Transverse colon (tissue), 4 donors: Measurements from ENCODE around the gene CS. TPM values are rescaled to one million over a fixed set of nuclear protein-coding genes. Genes with fewer than 3 reads are reported as not detected.
A peak's percentile ranks its signal among the peaks of the same experiment; 100 is the strongest.

Experiments used
- DNase-seq: peaks from one replicate; pipeline ENCODE4 v3.0.0-alpha.2; 2019
- H3K27ac ChIP-seq, 4 donors: fragments of 200-600 bp; sonication (generic); 2 replicates each; pipeline ENCODE4 v1.5.1; 2016 to 2018; ENCODE audit warnings: inconsistent platforms in 4 of 4
- H3K27me3 ChIP-seq: fragments of 200-600 bp; sonication (generic); 2 replicates; pipeline ENCODE4 v1.5.1; 2017; ENCODE audit warnings: inconsistent platforms
- H3K36me3 ChIP-seq, 4 donors: fragments of 200-600 bp; sonication (generic); 2 replicates each; pipeline ENCODE4 v1.5.1; 2017 to 2019; ENCODE audit warnings: inconsistent platforms in 4 of 4
- H3K4me1 ChIP-seq, 4 donors: fragments of 200-600 bp; sonication (generic); 2 replicates each; pipeline ENCODE4 v1.5.1; 2017 to 2020; ENCODE audit warnings: inconsistent platforms in 4 of 4
- H3K4me3 ChIP-seq, 4 donors: fragments of 200-600 bp; sonication (generic); 1 replicate in 1 of 4; 2 replicates in 3 of 4; pipeline versions ENCODE4 v1.5.1 to v1.6.1; 2017 to 2019; ENCODE audit warnings: inconsistent platforms in 4 of 4
- H3K9me3 ChIP-seq, 2 donors: fragments of 200-600 bp; sonication (generic); 2 replicates each; pipeline ENCODE4 v1.5.1; 2017 to 2019; ENCODE audit warnings: inconsistent platforms in 2 of 2
- CTCF ChIP-seq, 5 experiments: fragments of 200-600 bp in 3 of 5; fragments of 450-650 bp in 2 of 5; sonication (generic) in 3 of 5; IDR thresholded peaks; 1 replicate in 2 of 5; 2 replicates in 3 of 5; pipeline ENCODE4 v1.5.1; 2016 to 2017; ENCODE audit warnings: antibody characterized with exemption in 5 of 5, inconsistent platforms in 3 of 5, mild to moderate bottlenecking in 2 of 5, moderate library complexity in 1 of 5
- EP300 ChIP-seq: sonication (generic); formaldehyde crosslinking; IDR thresholded peaks from one replicate; pipeline ENCODE4 v1.6.1; 2017; ENCODE audit warnings: antibody characterized with exemption, low read depth
- POLR2A ChIP-seq: fragments of 450-650 bp; IDR thresholded peaks from one replicate; pipeline ENCODE4 v1.6.1; 2016; ENCODE audit warnings: antibody characterized with exemption, mild to moderate bottlenecking, moderate library complexity
- POLR2AphosphoS5 ChIP-seq, 3 donors: sonication (generic); formaldehyde crosslinking; IDR thresholded peaks; one replicate each; pipeline ENCODE4 v1.6.1; 2016; ENCODE audit warnings: antibody characterized with exemption in 3 of 3
- whole genome bisulfite sequencing, 2 donors: methylation state at CpG; one replicate each; pipeline ENCODE4 v1.1.5; 2018; ENCODE audit warnings: low coverage in 1 of 2; 5-methylcytosine and 5-hydroxymethylcytosine counted together
- in situ Hi-C, 4 donors: fragments of 200-750 bp; cut with MboI; loops; one replicate each; pipeline versions ENCODE4 v1.15.0 to v1.15.1; 2017; ENCODE audit warnings: low sequenced_read_pairs in 3 of 4, low pct_ligation_motif_present in 1 of 4, low pct_unique_long_range_greater_than_20kb in 1 of 4
- intact Hi-C: fragments of 100-400 bp; cut with DNase I; formaldehyde crosslinking; loops from one replicate; pipeline ENCODE4 v1.15.1; 2023; ENCODE audit warnings: low total_unique reads
- total RNA-seq, 4 donors: library from RNA; depleted of rRNA; stranded (reverse); fragments of >200 nt; gene quantifications; one replicate each; pipeline ENCODE4 v1.1.0, GENCODE V29; 2016

Gene CS
- total RNA-seq, 4 donors from 2014 or later = 92.4 to 297 (median 213) TPM

GRCh38 chr12:56231184-56231582 lies 68.9 kb downstream of the CS start:
- Histone ChIP-seq H3K4me1 (peaks cover 0 to 14% (median 7%) of the 10 kb centered on the region in 4 donors), H3K4me3 (peak overlapping the region in 3 of 4 donors; percentile 27 to 48 (median 37)), H3K27me3 (no peaks in the 10 kb centered on the region), H3K27ac (peak overlapping the region; percentile 82 to 87 (median 84)), H3K36me3 (no peaks in the 10 kb centered on the region), H3K9me3 (no peaks in the 10 kb centered on the region)
- no peak for DNase-seq
- in situ Hi-C loops = no loop called here
- intact Hi-C loops = no loop called here
- TF ChIP-seq CTCF (IDR thresholded peaks at IDR 0.05) = no peak
- TF ChIP-seq EP300 = no peak
- TF ChIP-seq POLR2AphosphoS5 (IDR thresholded peaks at IDR 0.05) = no peak
- no peak for TF ChIP-seq POLR2A
- 69% methylated on average over 11 of the region's 11 CpGs; no CpG with 5 or more reads in 1 of the 2 donors for WGBS, 2 donors

DNA sequence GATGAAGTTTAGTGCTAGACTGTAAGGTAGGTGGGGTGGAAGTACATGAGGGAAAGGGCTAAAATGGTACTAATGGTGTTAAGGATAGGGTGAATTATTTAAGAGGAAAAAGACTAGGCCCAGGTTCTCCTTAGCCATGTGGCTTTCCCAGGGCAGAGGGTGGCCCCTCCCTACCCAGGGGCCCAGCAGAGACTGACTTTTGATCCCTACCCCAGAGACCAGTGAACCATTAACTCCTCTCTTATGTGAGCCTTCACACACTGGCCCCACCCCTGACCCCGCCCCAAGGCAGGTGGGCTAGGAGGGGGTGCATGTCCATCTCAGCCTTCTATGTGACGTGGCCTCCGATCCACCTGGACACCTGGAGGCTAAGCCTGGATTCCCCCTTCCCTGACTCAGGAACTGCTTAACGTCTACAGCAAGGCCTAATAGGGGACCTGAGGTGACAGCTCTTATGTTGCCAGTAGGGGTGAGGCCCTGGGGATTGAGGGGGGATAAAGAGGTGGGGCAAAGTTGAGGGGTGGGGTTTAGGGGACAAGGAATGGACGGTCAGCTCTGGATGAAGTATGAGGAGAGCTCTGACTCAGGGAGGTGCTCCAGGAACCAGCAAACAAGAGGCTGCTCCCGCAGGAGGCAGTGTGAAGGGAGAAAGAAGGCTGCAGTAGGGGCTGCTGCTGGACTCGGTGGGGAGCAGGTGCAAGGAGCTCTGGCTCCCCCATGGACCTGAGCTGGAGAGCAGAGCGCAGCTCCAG lies 69.5 kb downstream of the CS start:
- intact Hi-C loops (no loop called here), in situ Hi-C loops (no loop called here)
- H3K27ac ChIP-seq = peak overlapping the region; percentile 82 to 87 (median 84)
- H3K9me3 ChIP-seq = no peaks in the 10 kb centered on the region
- TF ChIP-seq POLR2AphosphoS5 (IDR thresholded peaks at IDR 0.05) = peak in 2 of 3 donors; percentile 64 to 72
- TF ChIP-seq POLR2A = peak; percentile 55
- TF ChIP-seq CTCF (IDR thresholded peaks at IDR 0.05) = peak in 1 of 5 experiments; percentile 19
- TF ChIP-seq EP300 = no peak
- no peaks in the 10 kb centered on the region for H3K27me3 ChIP-seq
- H3K36me3 ChIP-seq = no peaks in the 10 kb centered on the region
- whole genome bisulfite sequencing, 2 donors = 41% methylated on average over 7 of the region's 8 CpGs; no CpG with 5 or more reads in 1 of the 2 donors
- H3K4me1 ChIP-seq = peaks cover 0 to 14% (median 7%) of the 10 kb centered on the region in 4 donors
- DNase-seq = peak; percentile 87
- peak overlapping the region in 3 of 4 donors; percentile 27 to 48 (median 37) for H3K4me3 ChIP-seq

GRCh38 chr12:56229916-56230431 lies 70.2 kb downstream of the CS start, which contains the start of gene SLC39A5:
TSS of gene SLC39A5 (plus strand) at chr12:56230051. CDS start at chr12:56231275, 1,224 bp downstream.
- in situ Hi-C loops (no loop called here), intact Hi-C loops (no loop called here)
- TF ChIP-seq POLR2A (no peak), CTCF (IDR thresholded peaks at IDR 0.05) (no peak), EP300 (no peak), POLR2AphosphoS5 (IDR thresholded peaks at IDR 0.05) (no peak)
- WGBS, 2 donors = 38 to 40% methylated on average over 3 to 4 of the region's 4 CpGs
- no peaks in the 10 kb centered on the region for H3K36me3 ChIP-seq
- no peaks in the 10 kb centered on the region for H3K9me3 ChIP-seq
- H3K4me3 ChIP-seq = peak within 1 kb of the TSS in 3 of 4 donors; percentile 27 to 48 (median 37)
- no peaks in the 10 kb centered on the region for H3K27me3 ChIP-seq
- peak; percentile 42 for DNase-seq
- H3K27ac ChIP-seq = peak within 1 kb of the TSS; percentile 82 to 87 (median 84)
- H3K4me1 ChIP-seq = peaks cover under 1 to 19% (median 10%) of the 10 kb centered on the region in 4 donors

DNA sequence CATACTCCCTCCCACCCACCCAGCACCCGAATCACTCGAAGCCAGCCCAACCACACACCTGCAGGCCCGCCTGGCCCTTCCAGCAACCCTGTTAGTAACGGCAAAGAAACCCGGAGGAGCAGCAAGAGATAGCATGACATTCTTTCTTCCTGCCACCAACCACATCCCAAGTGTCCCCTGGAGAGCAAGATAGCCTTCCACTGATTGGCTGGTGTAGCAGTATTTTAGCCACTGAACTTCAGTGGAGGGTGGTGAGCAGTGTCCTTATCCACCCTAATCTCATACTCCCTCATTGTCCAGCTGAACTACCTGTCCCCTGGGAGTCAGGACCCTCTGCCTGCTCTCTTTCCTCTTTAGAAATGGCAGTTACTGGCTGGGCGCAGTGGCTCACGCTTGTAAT lies 71.0 kb downstream of the CS start:
- no peak for DNase-seq
- intact Hi-C loops = no loop called here
- H3K36me3 ChIP-seq = no peaks in the 10 kb centered on the region
- peak overlapping the region; percentile 82 to 87 (median 84) for H3K27ac ChIP-seq
- TF ChIP-seq EP300 (no peak), CTCF (IDR thresholded peaks at IDR 0.05) (no peak), POLR2A (no peak), POLR2AphosphoS5 (IDR thresholded peaks at IDR 0.05) (no peak)
- peaks cover 4 to 24% (median 16%) of the 10 kb centered on the region in 4 donors for H3K4me1 ChIP-seq
- in situ Hi-C loops = no loop called here
- H3K4me3 ChIP-seq = no peak overlapping the region
- no peaks in the 10 kb centered on the region for H3K27me3 ChIP-seq
- 84% methylated on average over 7 of the region's 7 CpGs; no CpG with 5 or more reads in 1 of the 2 donors for WGBS, 2 donors
- no peaks in the 10 kb centered on the region for H3K9me3 ChIP-seq
